H1 (cell line): ENCODE data around the gene SEC23IP. TPM values are rescaled to one million over a fixed set of nuclear protein-coding genes. Genes with fewer than 3 reads are reported as not detected.
A peak's percentile ranks its signal among the peaks of the same experiment; 100 is the strongest.

ENCODE experiments used
- CTCF ChIA-PET: fragments of 300-600 bp; sonication (Branson Sonifier 250); formaldehyde crosslinking; loops from one replicate; lab custom pipeline; 2021; ENCODE audit not compliant: partially characterized antibody; lab: Charles Lee
- POLR2A ChIA-PET: fragments of 300-600 bp; sonication (Branson Sonifier 250); formaldehyde crosslinking; loops from one replicate; lab custom pipeline; 2021; ENCODE audit warnings: inconsistent platforms; ENCODE audit not compliant: partially characterized antibody; lab: Charles Lee
- DNase-seq, 2 experiments: peaks; one replicate each; pipeline versions ENCODE4 v3.0.0 to v3.0.0-alpha.2; 2010 to 2022; ENCODE audit warnings: low spot score in 2 of 2, low read depth in 1 of 2, mixed read lengths in 1 of 2
- FAIRE-seq: peaks from 2 replicates; lab custom pipeline; 2011; peaks lifted over from hg19 to GRCh38; lab: Jason Lieb, UNC
- H2AFZ ChIP-seq: 2 replicates; pipeline ENCODE4 v1.8.1; 2012; ENCODE audit warnings: low read length, inconsistent platforms
- H2AK5ac ChIP-seq: 2 replicates; pipeline ENCODE4 v1.6.1; 2013; ENCODE audit warnings: low read depth, low read length
- H2BK120ac ChIP-seq: replicated peaks from 2 replicates; pipeline ENCODE3; 2013; ENCODE audit warnings: low read depth, low read length, inconsistent platforms
- H2BK12ac ChIP-seq: 2 replicates; pipeline ENCODE4 v1.6.1; 2013; ENCODE audit warnings: low read depth, low read length
- H2BK15ac ChIP-seq: 2 replicates; pipeline ENCODE4 v1.6.1; 2013; ENCODE audit warnings: low read length
- H2BK20ac ChIP-seq: 2 replicates; pipeline ENCODE4 v1.6.1; 2013; ENCODE audit warnings: low read length
- H2BK5ac ChIP-seq: 2 replicates; pipeline ENCODE4 v1.6.1; 2013; ENCODE audit warnings: low read depth, low read length
- H3K14ac ChIP-seq: 2 replicates; pipeline ENCODE4 v1.6.1; 2013; ENCODE audit warnings: inconsistent platforms; ENCODE audit not compliant: insufficient read length
- H3K18ac ChIP-seq: 2 replicates; pipeline ENCODE4 v1.6.1; 2013; ENCODE audit warnings: low read length; ENCODE audit errors: extremely low read depth
- H3K23ac ChIP-seq: 2 replicates; pipeline ENCODE4 v1.6.1; 2013; ENCODE audit warnings: inconsistent platforms; ENCODE audit not compliant: insufficient read length
- H3K23me2 ChIP-seq: 2 replicates; pipeline ENCODE4 v1.6.1; 2013; ENCODE audit warnings: low read depth, low read length
- H3K27ac ChIP-seq: 2 replicates; pipeline ENCODE4 v1.6.1; 2011; ENCODE audit warnings: low read depth, low read length, inconsistent platforms
- H3K27me3 ChIP-seq, 4 experiments: replicated peaks in 1 of 4; 1 replicate in 1 of 4; 2 replicates in 3 of 4; pipeline versions ENCODE4 v1.6.1 to v1.8.1; 2011 to 2013; ENCODE audit warnings: low read length in 3 of 4, mild to moderate bottlenecking in 3 of 4, inconsistent platforms in 2 of 4, mixed read lengths in 2 of 4, moderate library complexity in 1 of 4; ENCODE audit not compliant: control insufficient read depth in 3 of 4, insufficient read depth in 3 of 4; ENCODE audit errors: extremely low read depth in 1 of 4
- H3K36me3 ChIP-seq, 4 experiments: 2 replicates each; pipeline versions ENCODE4 v1.6.1 to v1.8.1; 2011 to 2013; ENCODE audit warnings: mild to moderate bottlenecking in 4 of 4, low read length in 3 of 4, moderate library complexity in 2 of 4, control low read depth in 1 of 4, inconsistent platforms in 1 of 4; ENCODE audit not compliant: insufficient read depth in 4 of 4, control insufficient read depth in 2 of 4
- H3K4ac ChIP-seq: replicated peaks from 2 replicates; pipeline ENCODE3; 2013; ENCODE audit warnings: low read length, low read depth, mixed read lengths, inconsistent platforms; ENCODE audit not compliant: insufficient read length
- H3K4me1 ChIP-seq, 4 experiments: replicated peaks in 1 of 4; 1 replicate in 1 of 4; 2 replicates in 3 of 4; pipeline versions ENCODE4 v1.6.1 to v1.8.1; 2011 to 2013; ENCODE audit warnings: low read length in 3 of 4, inconsistent platforms in 2 of 4, mixed read lengths in 1 of 4; ENCODE audit not compliant: insufficient read depth in 4 of 4, control insufficient read depth in 3 of 4
- H3K4me2 ChIP-seq, 2 experiments: 2 replicates each; pipeline versions ENCODE4 v1.6.1 to v1.8.1; 2011 to 2013; ENCODE audit warnings: low read depth in 2 of 2, low read length in 2 of 2, control low read depth in 1 of 2, inconsistent platforms in 1 of 2, mild to moderate bottlenecking in 1 of 2; ENCODE audit not compliant: insufficient read depth in 1 of 2
- H3K4me3 ChIP-seq, 4 experiments: fragments of 200-600, 300-600 bp in 1 of 4; sonication (generic), shearing (Covaris generic), sonication (Bioruptor Twin) in 1 of 4; 2 replicates each; pipeline versions ENCODE4 v1.5.1 to v1.8.1; 2011 to 2016; ENCODE audit warnings: low read length in 4 of 4, low read depth in 3 of 4, control low read depth in 2 of 4, inconsistent platforms in 2 of 4, mild to moderate bottlenecking in 2 of 4, mixed read lengths in 1 of 4, moderate library complexity in 1 of 4; ENCODE audit not compliant: insufficient read depth in 2 of 4; ENCODE audit errors: extremely low read depth in 1 of 4
- H3K56ac ChIP-seq: replicated peaks from 2 replicates; pipeline ENCODE3; 2013; ENCODE audit warnings: low read depth, mild to moderate bottlenecking, mixed read lengths, low read length, inconsistent platforms; ENCODE audit not compliant: insufficient read length
- H3K79me1 ChIP-seq: 2 replicates; pipeline ENCODE4 v1.6.1; 2013; ENCODE audit warnings: low read depth, low read length, control low read depth
- H3K79me2 ChIP-seq, 2 experiments: 2 replicates each; pipeline versions ENCODE4 v1.6.1 to v1.8.1; 2012 to 2013; ENCODE audit warnings: low read length in 2 of 2, mild to moderate bottlenecking in 2 of 2, inconsistent platforms in 1 of 2; ENCODE audit not compliant: insufficient read depth in 2 of 2, control insufficient read depth in 1 of 2
- H3K9ac ChIP-seq, 4 experiments: replicated peaks in 1 of 4; 1 replicate in 1 of 4; 2 replicates in 3 of 4; pipeline versions ENCODE4 v1.6.1 to v1.8.1; 2011 to 2013; ENCODE audit warnings: low read depth in 3 of 4, low read length in 3 of 4, control low read depth in 2 of 4, mild to moderate bottlenecking in 2 of 4, moderate library complexity in 2 of 4, inconsistent platforms in 1 of 4; ENCODE audit errors: extremely low read depth in 1 of 4
- H3K9me3 ChIP-seq, 2 experiments: 2 replicates each; pipeline versions ENCODE4 v1.6.1 to v1.8.1; 2012 to 2013; ENCODE audit warnings: mild to moderate bottlenecking in 2 of 2, moderate library complexity in 2 of 2, control low read depth in 1 of 2, inconsistent platforms in 1 of 2, low read depth in 1 of 2, low read length in 1 of 2, mixed read lengths in 1 of 2; ENCODE audit not compliant: insufficient read depth in 2 of 2
- H4K20me1 ChIP-seq, 2 experiments: replicated peaks in 1 of 2; 2 replicates each; pipeline versions ENCODE3 to v1.8.1; 2011 to 2013; ENCODE audit warnings: inconsistent platforms in 2 of 2, low read length in 2 of 2, mild to moderate bottlenecking in 1 of 2; ENCODE audit not compliant: insufficient read depth in 2 of 2, control insufficient read depth in 1 of 2
- H4K5ac ChIP-seq: 2 replicates; pipeline ENCODE4 v1.6.1; 2013; ENCODE audit warnings: low read length, low read depth, mixed read lengths, inconsistent platforms; ENCODE audit not compliant: insufficient read length
- H4K8ac ChIP-seq: 2 replicates; pipeline ENCODE4 v1.8.0; 2013; ENCODE audit warnings: mild to moderate bottlenecking, moderate library complexity, low read length, inconsistent platforms; ENCODE audit not compliant: insufficient read depth; ENCODE audit errors: extremely low read depth
- H4K91ac ChIP-seq: replicated peaks from 2 replicates; pipeline ENCODE3; 2013; ENCODE audit warnings: low read length, mixed read lengths, inconsistent platforms; ENCODE audit not compliant: insufficient read length
- ASH2L ChIP-seq: fragments of 200-600, 300-600 bp; sonication (generic); IDR thresholded peaks from one replicate; pipeline ENCODE4 v1.7.1; 2017; ENCODE audit warnings: low read length
- CHD2 ChIP-seq: IDR thresholded peaks from 2 replicates; pipeline ENCODE4 v1.6.1; 2012; ENCODE audit warnings: low read length, improper control_type of control experiment
- CTBP2 ChIP-seq: IDR thresholded peaks from 2 replicates; pipeline ENCODE4 v1.7.0; 2011; ENCODE audit warnings: borderline replicate concordance, mild to moderate bottlenecking, moderate library complexity, mixed read lengths, low read length; ENCODE audit not compliant: insufficient read depth, insufficient read length
- EP300 ChIP-seq, 2 experiments: IDR thresholded peaks; 1 replicate in 1 of 2; 2 replicates in 1 of 2; pipeline ENCODE4 v1.6.1; 2011 to 2012; ENCODE audit warnings: low read depth in 2 of 2, low read length in 2 of 2, mild to moderate bottlenecking in 2 of 2, borderline replicate concordance in 1 of 2, inconsistent platforms in 1 of 2, moderate library complexity in 1 of 2
- HDAC6 ChIP-seq: IDR thresholded peaks from one replicate; pipeline ENCODE4 v1.7.1; 2012; ENCODE audit warnings: low read depth, mild to moderate bottlenecking, inconsistent platforms, low read length, moderate library complexity
- JUN ChIP-seq: IDR thresholded peaks from 2 replicates; pipeline ENCODE4 v1.6.1; 2011; ENCODE audit warnings: low read depth, mild to moderate bottlenecking, improper control_type of control experiment, low read length
- JUND ChIP-seq: IDR thresholded peaks from 2 replicates; pipeline ENCODE4 v1.6.1; 2011; ENCODE audit warnings: mild to moderate bottlenecking, improper control_type of control experiment, low read length
- KDM1A ChIP-seq: fragments of 200-600, 300-600 bp; sonication (generic); IDR thresholded peaks from 2 replicates; pipeline ENCODE4 v1.7.1; 2016; ENCODE audit warnings: mild to moderate bottlenecking, low read length, borderline replicate concordance
- RBBP5 ChIP-seq: IDR thresholded peaks from 2 replicates; pipeline ENCODE4 v1.7.1; 2012; ENCODE audit warnings: low read depth, mild to moderate bottlenecking, inconsistent platforms, low read length, moderate library complexity, borderline replicate concordance
- WGBS, 2 experiments: shearing (Covaris generic) in 1 of 2; methylation state at CpG; one replicate each; pipeline versions ENCODE4 v1.1.6 to v1.1.7; 2013 to 2015; ENCODE audit warnings: low lambda C conversion rate in 2 of 2, mixed read lengths in 2 of 2, inconsistent platforms in 1 of 2, low coverage in 1 of 2, missing lambda C conversion rate in 1 of 2; ENCODE audit not compliant: insufficient replicate concordance in 2 of 2, insufficient coverage in 1 of 2, insufficient read length in 1 of 2; ENCODE audit errors: extremely low coverage in 1 of 2, missing lambda C conversion rate in 1 of 2; 5-methylcytosine and 5-hydroxymethylcytosine counted together
- polyA plus RNA-seq, 7 experiments: library from polyadenylated mRNA; depleted of rRNA in 3 of 7; stranded (reverse) in 5 of 7; unstranded in 2 of 7; fragments of >200 nt in 5 of 7; fragments of 200-250 nt in 2 of 7; gene quantifications; 1 replicate in 5 of 7; 2 replicates in 1 of 7; 4 replicates in 1 of 7; pipeline versions ENCODE4 v1.2.1 to v1.2.3, GENCODE V29; 2011 to 2013; ENCODE audit warnings: missing spikeins in 2 of 7, mixed read lengths in 2 of 7
- total RNA-seq: library from RNA; stranded (reverse); fragmentation: NEBNext Ultra II Directional; extraction: Animal tissue kit (Norgen Biotek cat#: 25700); gene quantifications from 2 replicates; pipeline ENCODE4 v1.2.1, GENCODE V29; 2021
- TF ChIP-seq, protein P1 (sequence below), 3 experiments: IDR thresholded peaks; 1 replicate in 2 of 3; 2 replicates in 1 of 3; pipeline versions ENCODE4 v1.5.1 to v1.6.1; 2011; ENCODE audit warnings: low read length in 3 of 3, mild to moderate bottlenecking in 3 of 3, inconsistent platforms in 2 of 3, low read depth in 1 of 3, moderate library complexity in 1 of 3; ENCODE audit not compliant: insufficient read depth in 1 of 3; ENCODE audit errors: control extremely low read depth in 1 of 3

SEC23IP gene
- total and polyA plus RNA-seq, 2 of the 8 experiments (the other 6 are each of a cell fraction or from before 2014, with no cell fraction given): 29.0 to 105 TPM

- DNase-seq (no peak), FAIRE-seq (no peak)
- Histone ChIP-seq H3K14ac (no peak within 1 kb of the TSS), H2BK20ac (no peak within 1 kb of the TSS), H4K20me1 (peaks cover 15% of the 10 kb centered on the region in 2 experiments), H4K8ac (peak within 1 kb of the TSS; percentile 94), H3K27ac (peak within 1 kb of the TSS; percentile 83), H2BK5ac (0 out of 2 replicates have a peak within 1 kb of the TSS, but pooled peaks have one; percentile 71), H3K79me2 (peaks cover 33 to 47% of the 10 kb centered on the region in 2 experiments), H2AFZ (peak within 1 kb of the TSS; percentile 74; the same call in 1 of the 2 replicates), H3K4me2 (peak within 1 kb of the TSS; percentile 85 to 86), H3K23ac (no peak within 1 kb of the TSS), H3K36me3 (no peaks in the 10 kb centered on the region), H4K5ac (no peak within 1 kb of the TSS), H3K4me3 (peak within 1 kb of the TSS; percentile 65 to 92 (median 79)), H3K23me2 (peaks cover 8% of the 10 kb centered on the region), H3K4ac (peak within 1 kb of the TSS; percentile 10), H3K18ac (peak within 1 kb of the TSS; percentile 83; the same call in 1 of the 2 replicates), H3K9me3 (no peaks in the 10 kb centered on the region), H4K91ac (no peak within 1 kb of the TSS), H3K4me1 (no peaks in the 10 kb centered on the region; a peak in 3 of 7 replicates), H3K79me1 (peaks cover 4% of the 10 kb centered on the region; the same call in 1 of the 2 replicates), H3K9ac (peak within 1 kb of the TSS; percentile 74 to 94 (median 88)), H2BK15ac (no peak within 1 kb of the TSS), H2BK12ac (no peak within 1 kb of the TSS), H3K27me3 (no peaks in the 10 kb centered on the region), H2AK5ac (no peak within 1 kb of the TSS), H2BK120ac (no peak within 1 kb of the TSS), H3K56ac (peak within 1 kb of the TSS; percentile 51)
- POLR2A ChIA-PET: interaction anchor here (0.6 to 3.7 kb wide), 12 partner anchors 10 to 792 kb away, joined by 3 to 18 read pairs (median 4); partner anchors contain the start of genes EIF3A, SEC23IP and TIAL1
- 3% methylated on average over 11 of the region's 42 CpGs; no CpG with 5 or more reads in 1 of the 2 experiments for WGBS, 2 experiments
- CTCF ChIA-PET: interaction anchor here (0.7 to 5.9 kb wide), 5 partner anchors 11 to 201 kb away, joined by 3 to 36 read pairs (median 4); no protein-coding TSS in a partner anchor
- TF ChIP-seq KDM1A (no peak), CTBP2 (peak; percentile 21), ASH2L (no peak), RBBP5 (no peak; the same call in 1 of the 2 replicates), HDAC6 (no peak), JUN (no peak), EP300 (IDR thresholded peaks at IDR 0.05; ENCODE audit: borderline replicate concordance in 1 of 2, low read depth in 2 of 2, low read length in 2 of 2) (no peak), CHD2 (no peak), JUND (no peak)
- TF ChIP-seq, protein P1, sequence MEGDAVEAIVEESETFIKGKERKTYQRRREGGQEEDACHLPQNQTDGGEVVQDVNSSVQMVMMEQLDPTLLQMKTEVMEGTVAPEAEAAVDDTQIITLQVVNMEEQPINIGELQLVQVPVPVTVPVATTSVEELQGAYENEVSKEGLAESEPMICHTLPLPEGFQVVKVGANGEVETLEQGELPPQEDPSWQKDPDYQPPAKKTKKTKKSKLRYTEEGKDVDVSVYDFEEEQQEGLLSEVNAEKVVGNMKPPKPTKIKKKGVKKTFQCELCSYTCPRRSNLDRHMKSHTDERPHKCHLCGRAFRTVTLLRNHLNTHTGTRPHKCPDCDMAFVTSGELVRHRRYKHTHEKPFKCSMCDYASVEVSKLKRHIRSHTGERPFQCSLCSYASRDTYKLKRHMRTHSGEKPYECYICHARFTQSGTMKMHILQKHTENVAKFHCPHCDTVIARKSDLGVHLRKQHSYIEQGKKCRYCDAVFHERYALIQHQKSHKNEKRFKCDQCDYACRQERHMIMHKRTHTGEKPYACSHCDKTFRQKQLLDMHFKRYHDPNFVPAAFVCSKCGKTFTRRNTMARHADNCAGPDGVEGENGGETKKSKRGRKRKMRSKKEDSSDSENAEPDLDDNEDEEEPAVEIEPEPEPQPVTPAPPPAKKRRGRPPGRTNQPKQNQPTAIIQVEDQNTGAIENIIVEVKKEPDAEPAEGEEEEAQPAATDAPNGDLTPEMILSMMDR (IDR thresholded peaks at IDR 0.05; ENCODE audit: control extremely low read depth in 1 of 3, insufficient read depth in 1 of 3, low read depth in 1 of 3, low read length in 3 of 3): no peak
Observed at GRCh38 chr10:119872610-119872859, 20.0 kb upstream of the SEC23IP start, which contains the start of gene MCMBP. Gene MCMBP (minus strand): TSS chr10:119872843. CDS start chr10:119872584, 259 bp downstream.
